A673 (cell line): ENCODE measurements around the gene FPR3. TPM values are rescaled to one million over a fixed set of nuclear protein-coding genes. Genes with fewer than 3 reads are reported as not detected.

Experiments used
- BruUV-seq: library from RNA; stranded (reverse); fragments of 400-500 nt; replicated peaks from 2 replicates; lab custom pipeline; 2021; lab: Mats Ljungman, UMichigan
- CTCF ChIA-PET: fragments of 300-600 bp; sonication (Branson Sonifier 250); formaldehyde crosslinking; loops from one replicate; lab custom pipeline; 2022; ENCODE audit warnings: antibody characterized with exemption; lab: Charles Lee
- POLR2A ChIA-PET: fragments of 300-600 bp; sonication (Branson Sonifier 250); formaldehyde crosslinking; loops from one replicate; lab custom pipeline; 2022; ENCODE audit warnings: antibody characterized with exemption; ENCODE audit not compliant: low non-redundant PET; lab: Charles Lee
- DNase-seq: peaks from one replicate; pipeline ENCODE4 v3.0.0-alpha.2; 2015; ENCODE audit warnings: low spot score
- H3K27ac ChIP-seq: fragments of 200-600 bp; sonication (generic); 2 replicates; pipeline ENCODE4 v1.5.1; 2016; ENCODE audit warnings: mixed run types, low read depth, mild to moderate bottlenecking, mixed read lengths, antibody characterized with exemption, low read length; ENCODE audit not compliant: poor library complexity, severe bottlenecking
- H3K27me3 ChIP-seq: fragments of 200-600 bp; sonication (generic); replicated peaks from 2 replicates; pipeline ENCODE4 v1.6.1; 2017; ENCODE audit warnings: mixed run types, low read depth, mild to moderate bottlenecking, mixed read lengths, antibody characterized with exemption, low read length; ENCODE audit not compliant: insufficient read depth, poor library complexity
- H3K36me3 ChIP-seq: fragments of 200-600 bp; sonication (generic); 2 replicates; pipeline ENCODE4 v1.6.1; 2016; ENCODE audit warnings: mixed run types, mild to moderate bottlenecking, mixed read lengths, antibody characterized with exemption, low read length; ENCODE audit not compliant: insufficient read depth, poor library complexity, severe bottlenecking
- H3K4me1 ChIP-seq: fragments of 200-600 bp; sonication (generic); 2 replicates; pipeline ENCODE4 v1.6.1; 2017; ENCODE audit warnings: mixed run types, mild to moderate bottlenecking, mixed read lengths, antibody characterized with exemption, low read length; ENCODE audit not compliant: insufficient read depth, poor library complexity, severe bottlenecking
- H3K4me3 ChIP-seq: fragments of 200-600 bp; sonication (generic); 2 replicates; pipeline ENCODE4 v1.5.1; 2016; ENCODE audit warnings: low read depth, mixed run types, mild to moderate bottlenecking, mixed read lengths, low read length; ENCODE audit not compliant: poor library complexity, severe bottlenecking
- H3K9me3 ChIP-seq: fragments of 200-600 bp; sonication (generic); 2 replicates; pipeline ENCODE4 v1.6.1; 2016; ENCODE audit warnings: mixed run types, low read depth, mild to moderate bottlenecking, mixed read lengths, antibody characterized with exemption, low read length; ENCODE audit not compliant: poor library complexity, severe bottlenecking
- CTCF ChIP-seq: fragments of 300-800, 200-600 bp; sonication (generic); conservative IDR thresholded peaks from 2 replicates; pipeline ENCODE4 v1.5.1; 2017; ENCODE audit warnings: low read depth, mild to moderate bottlenecking, antibody characterized with exemption, low read length, moderate library complexity, mixed read lengths
- EZH2 ChIP-seq: fragments of 200-600 bp; sonication (generic); IDR thresholded peaks from 2 replicates; pipeline ENCODE4 v1.6.1; 2017; ENCODE audit warnings: borderline replicate concordance, low read depth, mild to moderate bottlenecking, mixed read lengths, antibody characterized with exemption, low read length; ENCODE audit not compliant: poor library complexity, severe bottlenecking
- intact Hi-C: fragments of 100-400 bp; cut with micrococcal nuclease; formaldehyde crosslinking; loops from one replicate; pipeline ENCODE4 v1.10.0; 2022; ENCODE audit not compliant: unreplicated experiment
- total RNA-seq: library from RNA; stranded (reverse); gene quantifications from 2 replicates; pipeline ENCODE4 v1.2.3, GENCODE V29; 2021

Gene FPR3
- total RNA-seq, 1 experiment from 2014 or later, result not detected

- no peak overlapping the region for H3K4me3 ChIP-seq
- H3K4me1 ChIP-seq, result no peaks in the 10 kb centered on the region
- no peaks in the 10 kb centered on the region for H3K9me3 ChIP-seq
- H3K27me3 ChIP-seq, result peaks cover 10% of the 10 kb centered on the region
- intact Hi-C loops, result no loop called here
- H3K36me3 ChIP-seq, result no peaks in the 10 kb centered on the region
- TF ChIP-seq CTCF (no peak), EZH2 (no peak)
- POLR2A ChIA-PET, result no interaction called here
- DNase-seq, result no peak
- CTCF ChIA-PET, result no interaction called here
- no TSS peak for BruUV-seq
- no peak overlapping the region for H3K27ac ChIP-seq
Measured at GRCh38 chr19:51754770-51755169, 40.2 kb upstream of the FPR3 start.

GRCh38 chr19:51755571-51755970 is 39.4 kb upstream of the FPR3 start:
- H3K27me3 ChIP-seq, result peaks cover 10% of the 10 kb centered on the region
- TF ChIP-seq CTCF (no peak), EZH2 (no peak)
- no peak overlapping the region for H3K4me3 ChIP-seq
- ChIA-PET POLR2A (no interaction called here), CTCF (interaction anchor here (1.2 kb wide), 1 partner anchor 22 kb away, joined by 3 read pairs; no protein-coding TSS in a partner anchor)
- no peaks in the 10 kb centered on the region for H3K4me1 ChIP-seq
- H3K27ac ChIP-seq, result no peak overlapping the region
- H3K9me3 ChIP-seq, result no peaks in the 10 kb centered on the region
- H3K36me3 ChIP-seq, result no peaks in the 10 kb centered on the region
- DNase-seq, result no peak
- intact Hi-C loops, result no loop called here
- BruUV-seq, result no TSS peak

GRCh38 chr19:51760697-51761356 is 34.1 kb upstream of the FPR3 start, which contains the start of gene FPR2:
FPR2 (plus strand) TSS chr19:51761180; CDS start chr19:51768659, 7,479 bp downstream.
- intact Hi-C loops, result no loop called here
- H3K27ac ChIP-seq, result no peak within 1 kb of the TSS
- TF ChIP-seq CTCF, result no peak
- TF ChIP-seq EZH2, result no peak
- DNase-seq, result peak; percentile 22
- POLR2A ChIA-PET, result no interaction called here
- no peaks in the 10 kb centered on the region for H3K9me3 ChIP-seq
- no peaks in the 10 kb centered on the region for H3K36me3 ChIP-seq
- CTCF ChIA-PET, result no interaction called here
- no peak within 1 kb of the TSS for H3K4me3 ChIP-seq
- no peaks in the 10 kb centered on the region for H3K4me1 ChIP-seq
- H3K27me3 ChIP-seq, result peaks cover 22% of the 10 kb centered on the region
- no TSS peak for BruUV-seq
